HepG2 (cell line): ENCODE measurements around the gene FBXO11. TPM values are rescaled to one million over a fixed set of nuclear protein-coding genes. Genes with fewer than 3 reads are reported as not detected.

Experiments used
- ATAC-seq: fragments of 200-7000 bp; cut with Tn5 transposase; 3 replicates; pipeline ENCODE4 v1.9.1; 2020; ENCODE audit warnings: mild to moderate bottlenecking, moderate library complexity
- BruUV-seq: library from RNA; stranded (reverse); fragments of 400-500 nt; replicated peaks from 2 replicates; lab custom pipeline; 2021; lab: Mats Ljungman, UMichigan
- CTCF ChIA-PET: fragments of 300-600 bp; formaldehyde crosslinking; extraction: SDS; loops from one replicate; lab custom pipeline; 2021; ENCODE audit warnings: low total read pairs, inconsistent platforms, low intra/inter-chr PET ratio; lab: Yijun Ruan, JAX
- POLR2A ChIA-PET: fragments of 350-600 bp; sonication (Branson Sonifier 250); formaldehyde crosslinking; loops from one replicate; lab custom pipeline; 2020; ENCODE audit warnings: antibody characterized with exemption, inconsistent platforms; lab: Yijun Ruan, JAX
- DNase-seq: peaks from one replicate; pipeline ENCODE4 v3.0.0-alpha.2; 2015; ENCODE audit warnings: low spot score
- FAIRE-seq: peaks from 3 replicates; lab custom pipeline; 2011; peaks lifted over from hg19 to GRCh38; lab: Jason Lieb, UNC
- H2AFZ ChIP-seq: one replicate; pipeline ENCODE4 v1.6.1; 2011; ENCODE audit warnings: low read length, inconsistent platforms
- H3K27ac ChIP-seq: fragments of 300-600 bp; 3 replicates; pipeline ENCODE4 v1.8.0; 2011; ENCODE audit warnings: mixed run types, mild to moderate bottlenecking, mixed read lengths, low read length, inconsistent platforms; ENCODE audit not compliant: insufficient read depth; ENCODE audit errors: extremely low read length
- H3K27me3 ChIP-seq, 2 experiments: fragments of 200-600 bp in 1 of 2; 2 replicates in 1 of 2; 3 replicates in 1 of 2; pipeline versions ENCODE4 v1.6.0 to v1.8.0; 2011; ENCODE audit warnings: low read length in 2 of 2, mild to moderate bottlenecking in 2 of 2, moderate library complexity in 2 of 2, inconsistent platforms in 1 of 2; ENCODE audit not compliant: insufficient read depth in 2 of 2, control insufficient read depth in 1 of 2
- H3K36me3 ChIP-seq, 2 experiments: fragments of 200-600 bp in 1 of 2; replicated peaks in 1 of 2; 2 replicates in 1 of 2; 3 replicates in 1 of 2; pipeline versions ENCODE4 v1.5.1 to v1.8.0; 2011; ENCODE audit warnings: low read length in 2 of 2, inconsistent platforms in 1 of 2; ENCODE audit not compliant: insufficient read depth in 2 of 2, control insufficient read depth in 1 of 2
- H3K4me1 ChIP-seq: 2 replicates; pipeline ENCODE4 v1.5.1; 2012; ENCODE audit warnings: low read length, inconsistent platforms; ENCODE audit not compliant: insufficient read depth
- H3K4me2 ChIP-seq: 2 replicates; pipeline ENCODE4 v1.6.0; 2011; ENCODE audit warnings: low read depth, low read length, inconsistent platforms
- H3K4me3 ChIP-seq, 3 experiments: fragments of 200-600 bp in 1 of 3; sonication (generic), shearing (Covaris generic) in 1 of 3; replicated peaks in 1 of 3; 2 replicates each; pipeline ENCODE4 v1.5.1; 2011 to 2016; ENCODE audit warnings: low read length in 3 of 3, inconsistent platforms in 2 of 3, low read depth in 2 of 3, mild to moderate bottlenecking in 2 of 3, control low read depth in 1 of 3, mixed read lengths in 1 of 3; ENCODE audit not compliant: insufficient read depth in 1 of 3
- H3K79me2 ChIP-seq: one replicate; pipeline ENCODE4 v1.6.1; 2011; ENCODE audit warnings: low read length, inconsistent platforms; ENCODE audit not compliant: insufficient read depth
- H3K9ac ChIP-seq: 2 replicates; pipeline ENCODE4 v1.6.0; 2011; ENCODE audit warnings: mild to moderate bottlenecking, low read depth, low read length, inconsistent platforms; ENCODE audit not compliant: insufficient read depth
- H3K9me3 ChIP-seq: 2 replicates; pipeline ENCODE4 v1.5.1; 2012; ENCODE audit warnings: mild to moderate bottlenecking, low read length
- H4K20me1 ChIP-seq: 2 replicates; pipeline ENCODE4 v1.6.0; 2011; ENCODE audit warnings: inconsistent platforms, mild to moderate bottlenecking, low read length, moderate library complexity; ENCODE audit not compliant: insufficient read depth
- AGO2 ChIP-seq: fragments of 200-400 bp; formaldehyde crosslinking; optimal IDR thresholded peaks from 2 replicates; pipeline ENCODE3; 2017; ENCODE audit warnings: mild to moderate bottlenecking, low read depth, low read length, moderate library complexity
- CEBPG ChIP-seq: IDR thresholded peaks from 2 replicates; pipeline ENCODE4 v1.6.1; 2016
- KMT2A ChIP-seq: sonication (generic); formaldehyde crosslinking; IDR thresholded peaks from 2 replicates; pipeline ENCODE4 v1.4.0; 2020; ENCODE audit warnings: missing genetic modification reagents
- NFATC3 ChIP-seq: sonication (generic); formaldehyde crosslinking; IDR thresholded peaks from 2 replicates; pipeline ENCODE4 v1.5.1; 2020; ENCODE audit warnings: mild to moderate bottlenecking, missing genetic modification reagents
- NPAS2 ChIP-seq: sonication (generic); formaldehyde crosslinking; IDR thresholded peaks from 2 replicates; pipeline ENCODE4 v1.8.0; 2022; ENCODE audit warnings: mild to moderate bottlenecking, missing genetic modification reagents, borderline replicate concordance
- PRDM4 ChIP-seq: sonication (generic); formaldehyde crosslinking; IDR thresholded peaks from 2 replicates; pipeline ENCODE4 v1.9.0; 2021; ENCODE audit warnings: missing genetic modification reagents, borderline replicate concordance
- RBM22 ChIP-seq: fragments of 200-400 bp; formaldehyde crosslinking; optimal IDR thresholded peaks from 2 replicates; pipeline ENCODE3; 2017; ENCODE audit warnings: mild to moderate bottlenecking, low read length, moderate library complexity
- RCOR2 ChIP-seq: IDR thresholded peaks from 2 replicates; pipeline ENCODE4 v1.6.1; 2016; ENCODE audit warnings: missing biosample characterization, missing genetic modification reagents
- ZHX1 ChIP-seq: sonication (generic); formaldehyde crosslinking; IDR thresholded peaks from 2 replicates; pipeline ENCODE4 v1.8.1; 2022; ENCODE audit warnings: low read depth, mild to moderate bottlenecking, missing genetic modification reagents
- ZNF484 ChIP-seq: sonication (generic); formaldehyde crosslinking; IDR thresholded peaks from 2 replicates; pipeline ENCODE4 v1.5.1; 2020; ENCODE audit warnings: mild to moderate bottlenecking, low read depth, missing genetic modification reagents, borderline replicate concordance
- WGBS: methylation state at CpG from one replicate; pipeline ENCODE4 v1.1.6; 2017; ENCODE audit warnings: low lambda C conversion rate; 5-methylcytosine and 5-hydroxymethylcytosine counted together
- in situ Hi-C: cut with HindIII; loops from 2 replicates; pipeline ENCODE4 v1.10.0; 2017; ENCODE audit warnings: low pct_unique_long_range_greater_than_20kb; ENCODE audit not compliant: extremely low pct_ligation_motif_present
- intact Hi-C: fragments of 100-400 bp; cut with micrococcal nuclease; formaldehyde crosslinking; loops from one replicate; pipeline ENCODE4 v1.10.0; 2022; ENCODE audit not compliant: unreplicated experiment
- polyA plus RNA-seq, 8 experiments: library from polyadenylated mRNA; depleted of rRNA in 3 of 8; stranded (reverse) in 7 of 8; unstranded in 1 of 8; fragments of >200 nt; fragmentation: Illumina TruSeq in 4 of 8; extraction: Trizol in 4 of 8; gene quantifications; 2 replicates each; pipeline versions ENCODE4 v1.2.1 to v1.2.3, GENCODE V29; 2011 to 2016; ENCODE audit warnings: low read depth in 4 of 8, missing spikeins in 1 of 8, mixed read lengths in 1 of 8; ENCODE audit not compliant: insufficient read depth in 1 of 8
- total RNA-seq, 5 experiments: library from RNA; depleted of rRNA; stranded (reverse); fragments of >200 nt; fragmentation: Illumina TruSeq; extraction: Trizol; gene quantifications; 2 replicates each; pipeline ENCODE4 v1.2.3, GENCODE V29; 2016; ENCODE audit warnings: low read depth in 1 of 5
- TF ChIP-seq, protein P1 (sequence below): sonication (generic); formaldehyde crosslinking; IDR thresholded peaks from 2 replicates; pipeline ENCODE4 v1.4.0; 2020; ENCODE audit warnings: missing genetic modification reagents

The FBXO11 gene
- total and polyA plus RNA-seq, 2 of the 13 experiments (the other 11 are each of a cell fraction or from before 2014, with no cell fraction given), result 27.9 to 47.6 TPM

- ChIA-PET POLR2A (no interaction called here), CTCF (no interaction called here)
- H3K4me2 ChIP-seq, result no peak overlapping the region
- in situ Hi-C loops, result no loop called here
- intact Hi-C loops, result no loop called here
- no peak overlapping the region for H3K27ac ChIP-seq
- H3K36me3 ChIP-seq, result peaks cover 43 to 99% of the 10 kb centered on the region in 2 experiments
- H3K27me3 ChIP-seq, result no peaks in the 10 kb centered on the region
- 94% methylated on average over 6 of the region's 6 CpGs for WGBS
- peaks cover 7% of the 10 kb centered on the region; the same call in 1 of the 2 replicates for H3K9me3 ChIP-seq
- no peak for TF ChIP-seq CEBPG (CRISPR knock-in tag)
- TF ChIP-seq AGO2, result peak; percentile 28
- peak; percentile 91 for TF ChIP-seq RBM22
- TF ChIP-seq NPAS2 (CRISPR knock-in tag), result no peak
- TF ChIP-seq KMT2A (CRISPR knock-in tag), result no peak
- no peak overlapping the region for H3K9ac ChIP-seq
- H3K79me2 ChIP-seq, result peaks cover 14% of the 10 kb centered on the region
- DNase-seq (no peak), ATAC-seq (no peak), FAIRE-seq (no peak)
- H3K4me1 ChIP-seq, result no peaks in the 10 kb centered on the region
- H3K4me3 ChIP-seq, result no peak overlapping the region
- BruUV-seq, result no TSS peak
- no peak overlapping the region for H2AFZ ChIP-seq
- 0 out of 2 replicates have a peak, but pooled peaks cover 4% of the 10 kb centered on the region for H4K20me1 ChIP-seq
Measured at GRCh38 chr2:47799031-47799609, 107.2 kb downstream of the FBXO11 start.

GRCh38 chr2:47798631-47799030 is 107.7 kb downstream of the FBXO11 start:
- Histone ChIP-seq H3K4me2 (no peak overlapping the region), H3K27me3 (no peaks in the 10 kb centered on the region), H3K9ac (no peak overlapping the region), H4K20me1 (0 out of 2 replicates have a peak, but pooled peaks cover 4% of the 10 kb centered on the region), H3K9me3 (peaks cover 7% of the 10 kb centered on the region; the same call in 1 of the 2 replicates), H3K79me2 (peaks cover 14% of the 10 kb centered on the region), H3K4me3 (no peak overlapping the region), H3K27ac (no peak overlapping the region), H3K4me1 (no peaks in the 10 kb centered on the region), H3K36me3 (peaks cover 40 to 94% of the 10 kb centered on the region in 2 experiments), H2AFZ (no peak overlapping the region)
- no peak for ATAC-seq
- TSS peak; percentile 33 for BruUV-seq
- no peak for FAIRE-seq
- ChIA-PET POLR2A (interaction anchor here (1.9 kb wide), 1 partner anchor 16 kb away, joined by 6 read pairs; the partner anchor contains the start of gene MSH6), CTCF (no interaction called here)
- in situ Hi-C loops, result no loop called here
- DNase-seq, result no peak
- intact Hi-C loops, result no loop called here
- 97% methylated on average over 6 of the region's 6 CpGs for WGBS
- TF ChIP-seq NFATC3 (no peak), RCOR2 (no peak), ZHX1 (CRISPR knock-in tag) (no peak), ZNF484 (no peak), PRDM4 (CRISPR knock-in tag) (no peak)
- TF ChIP-seq, protein P1, sequence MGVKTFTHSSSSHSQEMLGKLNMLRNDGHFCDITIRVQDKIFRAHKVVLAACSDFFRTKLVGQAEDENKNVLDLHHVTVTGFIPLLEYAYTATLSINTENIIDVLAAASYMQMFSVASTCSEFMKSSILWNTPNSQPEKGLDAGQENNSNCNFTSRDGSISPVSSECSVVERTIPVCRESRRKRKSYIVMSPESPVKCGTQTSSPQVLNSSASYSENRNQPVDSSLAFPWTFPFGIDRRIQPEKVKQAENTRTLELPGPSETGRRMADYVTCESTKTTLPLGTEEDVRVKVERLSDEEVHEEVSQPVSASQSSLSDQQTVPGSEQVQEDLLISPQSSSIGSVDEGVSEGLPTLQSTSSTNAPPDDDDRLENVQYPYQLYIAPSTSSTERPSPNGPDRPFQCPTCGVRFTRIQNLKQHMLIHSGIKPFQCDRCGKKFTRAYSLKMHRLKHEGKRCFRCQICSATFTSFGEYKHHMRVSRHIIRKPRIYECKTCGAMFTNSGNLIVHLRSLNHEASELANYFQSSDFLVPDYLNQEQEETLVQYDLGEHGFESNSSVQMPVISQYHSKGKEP (CRISPR knock-in tag), result no peak
